ENCODE measurements around the gene NT5DC1. TPM values are rescaled to one million over a fixed set of nuclear protein-coding genes. Genes with fewer than 3 reads are reported as not detected.

NT5DC1 gene
- total RNA-seq, 4 donors from 2014 or later = 7.4 to 12.9 (median 11.4) TPM

GRCh38 chr6:116189472-116189871 lies 88.8 kb downstream of the NT5DC1 start:
- Histone ChIP-seq H3K27ac (no peak overlapping the region), H3K4me1 (no peaks in the 10 kb centered on the region), H3K4me3 (no peak overlapping the region), H3K27me3 (no peaks in the 10 kb centered on the region), H3K9me3 (no peaks in the 10 kb centered on the region), H3K36me3 (no peaks in the 10 kb centered on the region)
- TF ChIP-seq, protein P1, sequence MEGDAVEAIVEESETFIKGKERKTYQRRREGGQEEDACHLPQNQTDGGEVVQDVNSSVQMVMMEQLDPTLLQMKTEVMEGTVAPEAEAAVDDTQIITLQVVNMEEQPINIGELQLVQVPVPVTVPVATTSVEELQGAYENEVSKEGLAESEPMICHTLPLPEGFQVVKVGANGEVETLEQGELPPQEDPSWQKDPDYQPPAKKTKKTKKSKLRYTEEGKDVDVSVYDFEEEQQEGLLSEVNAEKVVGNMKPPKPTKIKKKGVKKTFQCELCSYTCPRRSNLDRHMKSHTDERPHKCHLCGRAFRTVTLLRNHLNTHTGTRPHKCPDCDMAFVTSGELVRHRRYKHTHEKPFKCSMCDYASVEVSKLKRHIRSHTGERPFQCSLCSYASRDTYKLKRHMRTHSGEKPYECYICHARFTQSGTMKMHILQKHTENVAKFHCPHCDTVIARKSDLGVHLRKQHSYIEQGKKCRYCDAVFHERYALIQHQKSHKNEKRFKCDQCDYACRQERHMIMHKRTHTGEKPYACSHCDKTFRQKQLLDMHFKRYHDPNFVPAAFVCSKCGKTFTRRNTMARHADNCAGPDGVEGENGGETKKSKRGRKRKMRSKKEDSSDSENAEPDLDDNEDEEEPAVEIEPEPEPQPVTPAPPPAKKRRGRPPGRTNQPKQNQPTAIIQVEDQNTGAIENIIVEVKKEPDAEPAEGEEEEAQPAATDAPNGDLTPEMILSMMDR (IDR thresholded peaks at IDR 0.05) = no peak
- TF ChIP-seq POLR2AphosphoS5 (IDR thresholded peaks at IDR 0.05) (no peak), EP300 (IDR thresholded peaks at IDR 0.05) (no peak), POLR2A (IDR thresholded peaks at IDR 0.05) (no peak)
- WGBS = 72% methylated on average over 2 of the region's 2 CpGs
- DNase-seq (ENCODE audit: low spot score in 2 of 2) = no peak

DNA sequence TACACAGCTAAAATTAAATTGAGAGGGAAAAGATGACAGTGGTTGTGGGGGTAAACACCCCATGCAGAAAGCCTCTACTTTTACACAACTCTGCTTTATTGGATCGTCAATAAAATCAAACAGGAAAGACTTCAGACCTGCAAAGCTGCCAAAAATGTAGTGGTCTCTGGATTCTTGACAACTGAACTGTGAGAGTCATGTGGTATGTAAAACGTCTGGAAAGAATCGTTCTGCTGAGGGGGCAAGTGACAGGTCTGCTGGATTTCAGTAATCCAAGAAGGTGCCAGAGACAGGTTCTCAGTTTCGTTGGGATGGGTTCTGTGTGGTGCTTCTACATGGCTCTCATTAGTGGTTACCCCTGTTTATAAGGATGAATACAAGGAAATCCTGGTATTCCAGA lies 89.9 kb downstream of the NT5DC1 start:
- Histone ChIP-seq H3K4me3 (no peak overlapping the region), H3K9me3 (no peaks in the 10 kb centered on the region), H3K27ac (no peak overlapping the region), H3K27me3 (no peaks in the 10 kb centered on the region), H3K36me3 (no peaks in the 10 kb centered on the region), H3K4me1 (no peaks in the 10 kb centered on the region)
- DNase-seq (ENCODE audit: low spot score in 2 of 2) = no peak
- TF ChIP-seq POLR2AphosphoS5 (IDR thresholded peaks at IDR 0.05) (no peak), POLR2A (IDR thresholded peaks at IDR 0.05) (no peak), EP300 (IDR thresholded peaks at IDR 0.05) (no peak)
- TF ChIP-seq, protein P1 (IDR thresholded peaks at IDR 0.05) = no peak
- WGBS = 60% methylated on average over 4 of the region's 4 CpGs

GRCh38 chr6:116191881-116192280 lies 91.2 kb downstream of the NT5DC1 start:
- H3K4me3 ChIP-seq = no peak overlapping the region
- TF ChIP-seq POLR2AphosphoS5 (IDR thresholded peaks at IDR 0.05) (no peak), EP300 (IDR thresholded peaks at IDR 0.05) (no peak), POLR2A (IDR thresholded peaks at IDR 0.05) (no peak)
- TF ChIP-seq, protein P1 (IDR thresholded peaks at IDR 0.05) = no peak
- H3K4me1 ChIP-seq = no peaks in the 10 kb centered on the region
- no peaks in the 10 kb centered on the region for H3K36me3 ChIP-seq
- no peak overlapping the region for H3K27ac ChIP-seq
- 97% methylated on average over 2 of the region's 2 CpGs for WGBS
- DNase-seq (ENCODE audit: low spot score in 2 of 2) = no peak
- H3K27me3 ChIP-seq = no peaks in the 10 kb centered on the region
- H3K9me3 ChIP-seq = no peaks in the 10 kb centered on the region

DNA sequence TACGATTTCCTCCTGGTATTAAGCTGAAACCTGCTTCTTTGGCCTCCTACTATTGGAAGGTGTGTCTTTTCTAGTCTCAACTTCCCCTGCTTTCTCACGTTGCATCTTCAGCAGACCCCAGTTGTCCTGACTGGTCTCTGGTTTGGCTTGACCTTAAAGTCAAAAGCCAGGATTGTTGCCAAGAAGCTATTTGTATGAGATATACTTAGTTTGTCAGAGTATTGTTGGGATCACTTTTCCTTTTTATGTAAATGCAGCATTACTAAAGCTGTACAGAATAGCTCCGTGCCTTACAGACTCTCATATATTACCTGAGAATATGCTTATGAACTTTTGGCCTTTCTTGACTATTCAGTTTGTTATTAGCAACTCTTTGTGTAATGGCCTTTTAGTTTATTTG lies 92.1 kb downstream of the NT5DC1 start:
- 77% methylated on average over 3 of the region's 3 CpGs for WGBS
- H3K36me3 ChIP-seq = no peaks in the 10 kb centered on the region
- H3K4me1 ChIP-seq = no peaks in the 10 kb centered on the region
- no peaks in the 10 kb centered on the region for H3K9me3 ChIP-seq
- H3K27me3 ChIP-seq = no peaks in the 10 kb centered on the region
- DNase-seq (ENCODE audit: low spot score in 2 of 2) = no peak
- H3K27ac ChIP-seq = no peak overlapping the region
- no peak for TF ChIP-seq POLR2A (IDR thresholded peaks at IDR 0.05)
- TF ChIP-seq, protein P1 (IDR thresholded peaks at IDR 0.05) = no peak
- TF ChIP-seq POLR2AphosphoS5 (IDR thresholded peaks at IDR 0.05) = no peak
- TF ChIP-seq EP300 (IDR thresholded peaks at IDR 0.05) = no peak
- no peak overlapping the region for H3K4me3 ChIP-seq

GRCh38 chr6:116196841-116197240 lies 96.2 kb downstream of the NT5DC1 start:
- TF ChIP-seq POLR2A (IDR thresholded peaks at IDR 0.05) (no peak), EP300 (IDR thresholded peaks at IDR 0.05) (no peak), POLR2AphosphoS5 (IDR thresholded peaks at IDR 0.05) (no peak)
- TF ChIP-seq, protein P1 (IDR thresholded peaks at IDR 0.05) = no peak
- Histone ChIP-seq H3K27me3 (no peaks in the 10 kb centered on the region), H3K4me3 (no peak overlapping the region), H3K4me1 (peaks cover 8% of the 10 kb centered on the region), H3K9me3 (no peaks in the 10 kb centered on the region), H3K36me3 (no peaks in the 10 kb centered on the region), H3K27ac (no peak overlapping the region)
- WGBS = 93% methylated on average over 3 of the region's 3 CpGs
- DNase-seq (ENCODE audit: low spot score in 2 of 2) = no peak
